ENCODE data around the gene CEACAM4. TPM values are rescaled to one million over a fixed set of nuclear protein-coding genes. Genes with fewer than 3 reads are reported as not detected.
"Not testable (repeated sequence)": the region's sequence is repeated elsewhere in the genome, so short reads cannot be mapped to it uniquely, and the experiment has no call there.

The CEACAM4 gene
- polyA plus RNA-seq, 1 donor, result 0.16 TPM

DNA sequence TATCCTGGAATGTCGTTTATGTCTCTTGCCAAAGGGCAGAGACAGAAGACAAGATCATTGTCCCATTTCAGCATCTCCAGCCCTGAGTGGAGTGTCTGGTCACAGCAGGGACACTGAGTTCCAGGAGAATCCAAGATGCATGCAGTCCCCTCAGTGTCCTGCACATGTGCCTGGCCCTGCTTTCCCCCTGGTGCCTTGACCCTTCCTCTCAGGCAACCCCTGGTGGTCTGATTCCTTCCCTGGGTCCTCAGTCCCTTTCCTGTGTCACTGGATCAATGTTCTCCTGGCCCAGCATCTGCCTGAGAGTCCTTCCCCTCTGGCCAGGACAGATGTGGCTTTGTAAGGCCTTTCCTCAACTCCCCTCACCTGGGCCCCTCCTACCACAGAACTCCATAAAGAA lies 41.9 kb downstream of the CEACAM4 start:
- no peak for DNase-seq (ENCODE audit: low read depth)

DNA sequence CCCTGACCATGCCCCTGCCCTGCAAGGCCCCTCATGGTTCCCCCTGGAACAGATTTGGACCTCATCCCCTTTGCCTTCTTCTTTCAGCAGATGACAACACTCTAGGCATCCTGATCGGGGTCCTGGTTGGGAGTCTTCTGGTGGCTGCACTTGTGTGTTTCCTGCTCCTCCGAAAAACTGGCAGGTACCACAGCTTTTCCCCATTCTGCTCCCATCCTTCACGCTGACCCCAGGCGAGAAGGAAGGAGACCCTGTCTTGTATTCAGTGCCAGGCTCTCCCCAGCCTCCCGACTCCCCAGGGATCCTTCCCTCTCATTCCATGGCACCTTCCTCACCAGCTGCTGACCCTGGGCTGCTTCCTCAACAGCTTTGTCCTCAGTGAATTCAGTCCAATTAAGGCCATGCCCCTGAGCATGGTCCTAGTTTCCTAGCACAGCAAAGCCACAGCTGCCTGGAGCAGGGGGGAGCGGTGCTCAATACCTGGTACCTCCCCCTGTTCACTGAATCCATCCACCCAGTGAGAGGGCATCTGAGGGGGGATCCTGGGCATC lies 42.5 kb downstream of the CEACAM4 start:
- no peak for DNase-seq (ENCODE audit: low read depth)

DNA sequence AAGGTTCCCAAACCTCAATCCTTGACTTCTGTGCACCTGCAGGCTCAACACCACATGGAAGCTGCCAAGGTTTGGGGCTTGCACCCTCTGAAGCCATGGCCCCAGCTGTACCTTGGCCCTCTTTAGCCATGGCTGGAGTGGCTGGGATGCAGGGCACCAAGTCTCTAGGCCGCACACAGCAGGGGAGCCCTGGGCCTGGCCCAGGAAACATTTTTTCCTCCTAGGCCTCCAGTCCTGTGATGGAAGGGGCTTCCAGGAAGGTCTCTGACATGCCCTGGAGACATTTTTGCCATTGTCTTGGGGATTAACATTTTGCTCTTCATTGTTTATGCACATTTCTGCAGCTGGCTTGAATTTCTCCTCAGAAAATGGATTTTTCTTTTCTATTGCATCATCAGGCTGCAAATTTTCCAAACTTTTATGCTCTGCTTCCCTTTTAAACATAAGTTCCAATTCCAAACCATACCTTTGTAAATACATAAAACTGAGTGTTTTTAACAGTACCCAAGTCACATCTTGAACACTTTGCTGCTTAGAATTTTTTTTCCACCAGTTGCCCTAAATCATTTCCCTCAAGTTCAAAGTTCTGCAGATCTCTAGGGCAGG lies 44.2 kb downstream of the CEACAM4 start:
- not testable (repeated sequence) for DNase-seq (ENCODE audit: low read depth)

DNA sequence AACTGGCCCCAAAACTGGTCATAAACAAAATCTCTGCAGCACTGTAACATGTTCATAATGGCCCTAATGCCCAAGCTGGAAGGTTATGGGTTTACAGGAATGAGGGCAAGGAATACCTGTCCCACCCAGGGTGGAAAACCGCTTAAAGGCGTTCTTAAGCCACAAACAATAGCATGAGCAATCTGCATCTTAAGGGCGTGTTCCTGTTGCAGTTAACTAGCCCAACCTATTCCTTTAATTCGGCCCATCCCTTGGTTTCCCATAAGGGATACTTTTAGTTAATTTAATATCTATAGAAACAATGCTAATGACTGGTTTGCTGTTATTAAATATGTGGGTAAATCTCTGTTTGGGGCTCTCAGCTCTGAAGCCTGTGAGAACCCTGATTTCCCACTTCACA lies 45.8 kb downstream of the CEACAM4 start:
- not testable (repeated sequence) for DNase-seq (ENCODE audit: low read depth)

DNA sequence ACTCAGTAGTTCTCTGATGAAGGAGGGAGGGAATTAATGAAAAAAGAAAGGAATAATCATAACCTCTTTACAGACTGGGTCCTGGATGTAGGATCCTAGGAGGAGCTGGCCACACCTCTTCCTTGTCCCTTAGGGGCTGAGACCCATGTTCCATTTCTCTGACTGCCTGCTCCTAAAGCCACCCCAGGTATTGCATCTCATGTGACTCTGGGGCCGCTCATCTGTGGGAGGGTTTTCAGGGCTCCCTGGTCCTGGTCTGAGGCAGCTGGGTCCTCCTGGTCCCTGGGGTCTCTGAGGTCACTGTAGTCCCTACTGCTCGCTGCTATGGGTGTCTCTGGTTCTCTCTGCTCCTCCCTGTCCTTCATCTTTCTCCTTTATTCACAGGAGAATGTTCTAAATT lies 48.0 kb downstream of the CEACAM4 start:
- no peak for DNase-seq (ENCODE audit: low read depth)

DNA sequence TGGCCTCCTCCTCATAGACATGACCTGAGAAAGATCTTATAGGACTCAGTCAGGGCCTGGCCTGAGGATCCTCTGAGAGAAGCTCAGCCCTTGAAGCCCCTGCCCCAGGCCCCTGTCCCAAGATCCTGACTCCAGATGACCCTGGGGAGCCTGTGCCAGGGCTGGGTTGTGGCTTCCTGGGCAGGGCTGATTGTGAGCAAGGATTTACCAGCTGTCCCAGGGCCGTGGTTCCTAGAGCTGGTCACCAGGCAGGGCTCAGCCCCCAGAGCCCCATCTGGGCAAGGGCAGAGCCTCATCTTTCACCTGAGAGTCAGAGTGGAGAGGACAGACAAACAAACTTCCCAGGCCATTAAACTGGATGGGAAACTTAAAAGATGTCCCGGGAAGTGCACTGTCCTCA lies 49.0 kb downstream of the CEACAM4 start:
- DNase-seq (ENCODE audit: low read depth), result no peak

DNA sequence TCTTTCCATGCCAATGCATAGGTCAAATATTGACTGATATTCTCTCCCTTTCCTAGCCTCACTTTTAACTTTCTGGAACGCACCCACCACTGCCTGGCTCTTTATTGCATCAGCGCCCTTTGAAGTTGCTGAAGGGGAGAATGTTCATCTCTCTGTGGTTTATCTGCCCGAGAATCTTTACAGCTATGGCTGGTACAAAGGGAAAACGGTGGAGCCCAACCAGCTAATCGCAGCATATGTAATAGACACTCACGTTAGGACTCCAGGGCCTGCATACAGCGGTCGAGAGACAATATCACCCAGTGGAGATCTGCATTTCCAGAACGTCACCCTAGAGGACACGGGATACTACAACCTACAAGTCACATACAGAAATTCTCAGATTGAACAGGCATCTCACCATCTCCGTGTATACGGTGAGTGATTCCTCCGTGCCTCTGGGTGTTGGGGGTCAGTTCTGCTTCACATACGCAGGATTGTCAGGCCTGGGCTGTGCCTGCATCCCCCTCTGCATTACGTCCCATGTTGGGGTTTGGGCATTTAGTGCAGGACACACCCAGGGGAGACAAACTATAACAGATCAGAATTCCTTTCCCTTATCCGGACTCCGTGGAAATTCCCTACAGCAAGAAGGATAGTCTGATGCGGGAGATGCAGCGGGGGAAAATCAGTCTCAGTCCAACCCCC lies 49.6 kb downstream of the CEACAM4 start:
- no peak for DNase-seq (ENCODE audit: low read depth)

DNA sequence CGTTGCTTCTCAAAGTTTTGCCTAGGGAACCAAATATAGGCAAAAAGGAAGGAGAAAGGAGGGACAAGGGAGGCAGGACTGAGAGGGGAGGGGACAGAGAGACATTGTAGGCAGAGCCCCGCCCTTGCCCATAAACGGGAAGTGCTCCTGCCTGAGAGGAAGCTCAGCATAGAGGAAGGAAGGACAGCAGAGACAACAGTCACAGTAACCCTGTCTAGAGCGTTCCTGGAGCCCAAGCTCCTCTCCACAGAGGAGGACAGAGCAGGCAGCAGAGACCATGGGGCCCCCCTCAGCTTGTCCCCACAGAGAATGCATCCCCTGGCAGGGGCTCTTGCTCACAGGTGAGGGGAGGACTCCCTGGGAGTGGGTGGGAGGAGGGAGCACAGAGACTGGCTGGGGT lies 50.9 kb downstream of the CEACAM4 start, which contains the start of gene CEACAM21:
Gene CEACAM21, plus strand, starts transcription at position 169 of the 400 bp plus-strand sequence. Its CDS starts 109 bp downstream, at position 278.
- DNase-seq (ENCODE audit: low read depth), result no peak

DNA sequence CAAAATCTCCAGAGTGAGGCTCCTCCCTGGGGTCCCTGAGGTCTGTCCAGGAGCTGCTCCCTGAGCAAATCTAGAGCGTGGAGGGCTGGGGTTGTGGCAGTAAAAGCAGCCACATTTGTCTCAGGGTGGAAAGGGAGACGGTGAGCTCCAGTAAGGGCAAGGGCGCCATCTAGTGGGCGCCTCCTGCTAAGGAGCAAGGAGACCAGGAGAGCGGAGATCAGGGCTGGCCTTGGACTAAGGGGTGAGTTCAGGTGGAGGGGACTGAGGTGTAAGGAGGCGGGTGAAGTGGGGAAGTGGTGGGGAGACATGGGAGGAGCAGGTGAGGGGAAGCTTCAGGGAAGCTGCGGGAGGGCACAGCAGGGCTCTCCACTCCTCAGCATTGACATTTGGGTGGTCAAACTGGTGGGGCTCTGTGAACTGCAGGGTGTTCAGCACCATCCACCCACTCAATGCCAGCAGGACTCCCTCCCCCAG lies 56.2 kb downstream of the CEACAM4 start:
- DNase-seq (ENCODE audit: low read depth), result no peak

DNA sequence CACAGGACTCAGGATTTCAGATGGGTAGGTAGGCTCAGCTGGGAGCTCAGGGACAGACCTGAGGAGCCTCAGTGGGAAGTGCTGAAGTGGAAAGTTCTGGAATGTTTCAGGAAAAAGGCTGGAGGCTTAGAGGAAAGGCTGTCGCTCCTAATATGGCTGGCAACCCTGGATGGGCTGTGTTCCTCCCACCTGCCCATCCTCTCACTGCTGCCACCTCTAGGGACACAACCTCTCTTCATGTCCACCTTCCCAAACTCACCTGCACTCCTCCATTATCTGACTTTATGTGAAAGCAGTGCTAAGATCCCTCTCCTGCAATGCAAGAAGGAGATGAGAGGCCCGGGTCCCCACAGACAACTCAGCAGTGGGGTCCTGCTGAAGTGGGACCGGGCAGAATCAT lies 56.7 kb downstream of the CEACAM4 start:
- no peak for DNase-seq (ENCODE audit: low read depth)

DNA sequence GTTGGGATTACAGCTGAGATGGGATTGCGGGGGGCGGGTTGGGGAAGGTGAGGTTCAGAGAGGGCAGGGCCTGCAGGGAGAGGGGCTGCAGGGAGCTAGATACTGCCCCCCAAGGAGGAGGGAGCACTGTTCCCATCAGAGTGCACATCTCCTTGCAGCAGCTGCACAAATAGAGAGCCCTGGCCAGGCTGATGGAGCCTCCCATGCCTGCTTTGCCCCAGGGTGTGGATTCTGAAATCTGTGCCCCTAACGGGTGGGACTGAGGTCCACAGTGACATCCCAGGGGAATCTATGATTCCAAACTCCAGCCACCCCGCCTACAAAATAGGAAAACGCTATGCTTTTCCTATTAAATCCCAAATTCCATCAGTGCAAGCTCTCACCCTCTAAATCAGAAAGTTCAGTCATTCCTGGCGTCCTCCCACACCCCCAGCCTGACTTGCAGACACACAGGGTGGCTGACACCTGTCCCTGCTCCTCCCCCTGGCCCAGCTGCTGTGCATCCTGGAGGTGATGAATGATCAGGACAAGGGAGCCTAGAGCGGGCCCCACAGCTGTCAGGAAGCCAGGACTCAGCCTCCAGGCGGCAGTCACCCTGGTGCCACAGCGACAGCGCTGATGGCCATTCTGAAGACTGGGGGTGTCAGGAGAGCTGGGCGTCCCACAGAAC lies 57.3 kb downstream of the CEACAM4 start:
- no peak for DNase-seq (ENCODE audit: low read depth)

Other genes starting within 250 kb of the CEACAM4 start
- 17.0 TPM for gene EXOSC5, start 229.7 kb downstream of the CEACAM4 start, polyA plus RNA-seq (ENCODE audit: insufficient read length)
- gene BCKDHA, start 229.3 kb downstream of the CEACAM4 start, polyA plus RNA-seq (ENCODE audit: insufficient read length), result 28.8 TPM
- 1.8 TPM for gene B3GNT8, start 199.7 kb downstream of the CEACAM4 start, polyA plus RNA-seq (ENCODE audit: insufficient read length)
- 42.9 TPM for gene DMAC2, start 187.2 kb downstream of the CEACAM4 start, polyA plus RNA-seq (ENCODE audit: insufficient read length)
- 0.19 TPM for gene ERICH4, start 183.9 kb downstream of the CEACAM4 start, polyA plus RNA-seq (ENCODE audit: insufficient read length)
- gene CEACAM21, start 50.9 kb downstream of the CEACAM4 start, polyA plus RNA-seq (ENCODE audit: insufficient read length), result 0.82 TPM
- gene CEACAM7, start 61.2 kb upstream of the CEACAM4 start, polyA plus RNA-seq (ENCODE audit: insufficient read length), result not detected
- gene CEACAM5, start 81.6 kb upstream of the CEACAM4 start, polyA plus RNA-seq (ENCODE audit: insufficient read length), result not detected
- 0.23 TPM for gene CEACAM6, start 128.5 kb upstream of the CEACAM4 start, polyA plus RNA-seq (ENCODE audit: insufficient read length)
- not detected for gene CEACAM3, start 169.5 kb upstream of the CEACAM4 start, polyA plus RNA-seq (ENCODE audit: insufficient read length)
- gene LYPD4, start 217.6 kb upstream of the CEACAM4 start, polyA plus RNA-seq (ENCODE audit: insufficient read length), result not detected
- not detected for gene DMRTC2, start 218.0 kb upstream of the CEACAM4 start, polyA plus RNA-seq (ENCODE audit: insufficient read length)
- gene RPS19, start 233.2 kb upstream of the CEACAM4 start, polyA plus RNA-seq (ENCODE audit: insufficient read length), result 2,505 TPM